H9 (cell line): ENCODE measurements around the gene NKAIN2. TPM values are rescaled to one million over a fixed set of nuclear protein-coding genes. Genes with fewer than 3 reads are reported as not detected.

ENCODE experiments used
- DNase-seq: peaks from one replicate; pipeline ENCODE4 v3.0.0-alpha.2; 2017
- H2AFZ ChIP-seq: one replicate; pipeline ENCODE4 v1.6.1; 2013; ENCODE audit warnings: mild to moderate bottlenecking, low read length, control low read depth, moderate library complexity
- H2AK5ac ChIP-seq: 2 replicates; pipeline ENCODE4 v1.6.1; 2013; ENCODE audit warnings: low read length, control low read depth, mixed read lengths; ENCODE audit not compliant: insufficient read length
- H2BK120ac ChIP-seq: one replicate; pipeline ENCODE4 v1.6.1; 2013; ENCODE audit warnings: low read depth, mild to moderate bottlenecking, low read length, control low read depth, inconsistent platforms; ENCODE audit not compliant: poor library complexity, severe bottlenecking
- H2BK12ac ChIP-seq: 2 replicates; pipeline ENCODE4 v1.6.1; 2013; ENCODE audit warnings: low read length, control low read depth, mixed read lengths, low read depth; ENCODE audit not compliant: insufficient read length
- H2BK15ac ChIP-seq: 2 replicates; pipeline ENCODE4 v1.6.1; 2013; ENCODE audit warnings: low read depth, low read length, control low read depth
- H2BK20ac ChIP-seq: one replicate; pipeline ENCODE4 v1.6.1; 2013; ENCODE audit warnings: low read depth, mild to moderate bottlenecking, low read length, control low read depth, inconsistent platforms; ENCODE audit not compliant: poor library complexity, severe bottlenecking
- H2BK5ac ChIP-seq: 2 replicates; pipeline ENCODE4 v1.6.1; 2013; ENCODE audit warnings: low read length, control low read depth, mixed read lengths; ENCODE audit not compliant: insufficient read length
- H3K14ac ChIP-seq: 2 replicates; pipeline ENCODE4 v1.6.1; 2013; ENCODE audit warnings: low read length, control low read depth; ENCODE audit not compliant: insufficient read depth
- H3K18ac ChIP-seq: 2 replicates; pipeline ENCODE4 v1.6.1; 2013; ENCODE audit warnings: low read depth, mild to moderate bottlenecking, mixed read lengths, low read length, control low read depth; ENCODE audit not compliant: insufficient read length
- H3K23ac ChIP-seq: 2 replicates; pipeline ENCODE4 v1.6.1; 2013; ENCODE audit warnings: low read length, control low read depth, mixed read lengths, low read depth; ENCODE audit not compliant: insufficient read length
- H3K23me2 ChIP-seq: 2 replicates; pipeline ENCODE4 v1.6.1; 2013; ENCODE audit warnings: low read depth, mild to moderate bottlenecking, mixed read lengths, low read length, control low read depth; ENCODE audit not compliant: insufficient read length, poor library complexity, severe bottlenecking
- H3K27ac ChIP-seq: 2 replicates; pipeline ENCODE4 v1.5.1; 2013; ENCODE audit warnings: low read length, control low read depth, mixed read lengths, low read depth; ENCODE audit not compliant: insufficient read length
- H3K27me3 ChIP-seq: 2 replicates; pipeline ENCODE4 v1.6.1; 2013; ENCODE audit warnings: low read length, control low read depth, inconsistent platforms; ENCODE audit not compliant: insufficient read depth
- H3K4ac ChIP-seq: 2 replicates; pipeline ENCODE4 v1.6.1; 2013; ENCODE audit warnings: low read depth, mild to moderate bottlenecking, control low read depth, inconsistent platforms, low read length, moderate library complexity
- H3K4me1 ChIP-seq: 2 replicates; pipeline ENCODE4 v1.6.1; 2013; ENCODE audit warnings: low read length, control low read depth, inconsistent platforms; ENCODE audit not compliant: insufficient read depth
- H3K4me2 ChIP-seq: 2 replicates; pipeline ENCODE4 v1.6.1; 2013; ENCODE audit warnings: low read length, control low read depth, mixed read lengths; ENCODE audit not compliant: insufficient read length, insufficient read depth
- H3K56ac ChIP-seq: 2 replicates; pipeline ENCODE4 v1.6.1; 2013; ENCODE audit warnings: low read depth, mild to moderate bottlenecking, mixed read lengths, low read length, control low read depth; ENCODE audit not compliant: insufficient read length
- H3K79me1 ChIP-seq: 2 replicates; pipeline ENCODE4 v1.6.1; 2013; ENCODE audit warnings: low read depth, mild to moderate bottlenecking, moderate library complexity, low read length, control low read depth, inconsistent platforms; ENCODE audit not compliant: insufficient read depth, poor library complexity, severe bottlenecking
- H3K79me2 ChIP-seq: 2 replicates; pipeline ENCODE4 v1.6.1; 2013; ENCODE audit warnings: low read length, control low read depth, inconsistent platforms; ENCODE audit not compliant: insufficient read depth
- H3K9ac ChIP-seq: 2 replicates; pipeline ENCODE4 v1.6.1; 2013; ENCODE audit warnings: low read length, control low read depth, mixed read lengths; ENCODE audit not compliant: insufficient read length; ENCODE audit errors: extremely low read depth
- H3K9me3 ChIP-seq: one replicate; pipeline ENCODE4 v1.6.1; 2013; ENCODE audit warnings: low read depth, low read length, inconsistent platforms; ENCODE audit not compliant: control insufficient read depth
- H3T11ph ChIP-seq: one replicate; pipeline ENCODE4 v1.6.1; 2013; ENCODE audit warnings: mild to moderate bottlenecking, low read length, control low read depth, inconsistent platforms
- H4K20me1 ChIP-seq: one replicate; pipeline ENCODE4 v1.6.1; 2013; ENCODE audit not compliant: control insufficient read depth, insufficient read length, insufficient read depth
- H4K5ac ChIP-seq: 2 replicates; pipeline ENCODE4 v1.6.1; 2013; ENCODE audit warnings: low read depth, mild to moderate bottlenecking, mixed read lengths, low read length, control low read depth; ENCODE audit not compliant: insufficient read length
- H4K8ac ChIP-seq: replicated peaks from 2 replicates; pipeline ENCODE4 v1.6.1; 2013; ENCODE audit warnings: low read length, control low read depth, mixed read lengths, low read depth; ENCODE audit not compliant: insufficient read length
- H4K91ac ChIP-seq: 2 replicates; pipeline ENCODE4 v1.6.1; 2013; ENCODE audit warnings: low read depth, mild to moderate bottlenecking, moderate library complexity, mixed read lengths, low read length, control low read depth; ENCODE audit not compliant: insufficient read length
- H3K27ac Mint-ChIP-seq, 3 experiments: 2 replicates in 2 of 3; 3 replicates in 1 of 3; pipeline ENCODE4 v1.8.0; 2020 to 2021; ENCODE audit warnings: mixed read lengths in 3 of 3, mild to moderate bottlenecking in 1 of 3, moderate library complexity in 1 of 3
- H3K27me3 Mint-ChIP-seq: 2 replicates; pipeline ENCODE4 v1.8.0; 2021; ENCODE audit warnings: low read depth, mild to moderate bottlenecking, moderate library complexity, mixed read lengths
- H3K36me3 Mint-ChIP-seq, 3 experiments: 2 replicates in 2 of 3; 3 replicates in 1 of 3; pipeline ENCODE4 v1.8.0; 2020 to 2021; ENCODE audit warnings: low read depth in 3 of 3, mixed read lengths in 3 of 3; ENCODE audit not compliant: insufficient read depth in 1 of 3
- H3K4me1 Mint-ChIP-seq, 2 experiments: 2 replicates each; pipeline ENCODE4 v1.8.0; 2020; ENCODE audit warnings: mixed read lengths in 2 of 2
- H3K4me3 Mint-ChIP-seq, 2 experiments: 2 replicates in 1 of 2; 3 replicates in 1 of 2; pipeline ENCODE4 v1.8.0; 2020 to 2021; ENCODE audit warnings: mild to moderate bottlenecking in 2 of 2, mixed read lengths in 2 of 2, moderate library complexity in 1 of 2
- H3K9me3 Mint-ChIP-seq, 2 experiments: 2 replicates in 1 of 2; 3 replicates in 1 of 2; pipeline ENCODE4 v1.8.0; 2020; ENCODE audit warnings: mild to moderate bottlenecking in 2 of 2, mixed read lengths in 2 of 2, moderate library complexity in 1 of 2
- CTCF ChIP-seq: fragments of 200-600 bp; sonication (generic); conservative IDR thresholded peaks from 3 replicates; pipeline ENCODE4 v1.8.0; 2021; ENCODE audit warnings: antibody characterized with exemption, mild to moderate bottlenecking
- WGBS: extraction: QIAGEN DNeasy Blood & Tissue Kit; methylation state at CpG from one replicate; pipeline ENCODE4 v1.1.7; 2013; ENCODE audit warnings: missing lambda C conversion rate, low lambda C conversion rate, mixed read lengths; ENCODE audit not compliant: insufficient read length; ENCODE audit errors: extremely low coverage; 5-methylcytosine and 5-hydroxymethylcytosine counted together
- total RNA-seq: library from RNA; stranded (reverse); gene quantifications from 2 replicates; pipeline ENCODE4 v1.2.1, GENCODE V29; 2021

The NKAIN2 gene
- total RNA-seq, 1 experiment from 2014 or later, result 0.17 TPM

DNA sequence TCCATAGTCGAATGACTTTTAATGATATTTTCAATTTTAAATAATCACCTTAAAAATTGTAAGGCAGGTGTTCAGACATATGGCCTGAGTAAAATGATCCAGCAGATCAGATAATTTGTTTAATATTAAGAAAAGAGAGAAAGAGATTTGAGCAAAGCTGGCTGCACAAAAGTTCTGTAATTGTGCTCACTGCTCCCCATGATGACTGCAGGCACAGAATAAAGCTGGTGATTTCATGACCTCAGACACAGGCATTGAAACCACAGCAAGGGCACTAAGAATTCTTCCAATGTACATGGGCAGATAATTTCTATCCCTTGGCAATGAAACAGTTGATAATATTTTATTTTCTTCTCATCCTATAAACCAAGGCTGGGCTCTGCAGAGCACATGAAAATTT lies 553.1 kb downstream of the NKAIN2 start:
- TF ChIP-seq CTCF, result no peak
- no peak overlapping the region for H3K4me3 Mint-ChIP-seq

More for the DNA sequence above, 553.1 kb downstream of the NKAIN2 start:
- no peaks in the 10 kb centered on the region for H3K4me1 ChIP-seq
- H3K9me3 Mint-ChIP-seq, result no peaks in the 10 kb centered on the region
- H3K27me3 ChIP-seq, result no peaks in the 10 kb centered on the region
- H3K79me2 ChIP-seq, result no peaks in the 10 kb centered on the region
- H2AFZ ChIP-seq, result no peak overlapping the region
- H3K23ac ChIP-seq, result no peak overlapping the region
- no peak overlapping the region for H3T11ph ChIP-seq
- H4K8ac ChIP-seq, result no peak overlapping the region
- H3K4ac ChIP-seq, result no peak overlapping the region
- H3K79me1 ChIP-seq, result no peaks in the 10 kb centered on the region
- no peaks in the 10 kb centered on the region for H3K9me3 ChIP-seq
- H3K9ac ChIP-seq, result no peak overlapping the region
- H3K36me3 Mint-ChIP-seq, result peaks cover 0 to 1% (median 0%) of the 10 kb centered on the region in 3 experiments; a peak in 2 of 7 replicates
- no peak overlapping the region for H2BK12ac ChIP-seq
- no peaks in the 10 kb centered on the region for H3K23me2 ChIP-seq
- H2BK20ac ChIP-seq, result no peak overlapping the region
- no peak overlapping the region for H4K5ac ChIP-seq
- no peak overlapping the region for H2AK5ac ChIP-seq
- no peak overlapping the region for H3K18ac ChIP-seq
- H4K91ac ChIP-seq, result no peak overlapping the region
- H3K27ac ChIP-seq, result no peak overlapping the region
- H3K56ac ChIP-seq, result no peak overlapping the region
- H2BK15ac ChIP-seq, result no peak overlapping the region
- H3K27me3 Mint-ChIP-seq, result no peaks in the 10 kb centered on the region
- WGBS, result no CpG with 5 or more reads among the region's 1 CpG
- no peak overlapping the region for H2BK5ac ChIP-seq
- no peak overlapping the region for H3K4me2 ChIP-seq
- no peak overlapping the region for H3K27ac Mint-ChIP-seq
- H4K20me1 ChIP-seq, result no peaks in the 10 kb centered on the region
- H3K4me1 Mint-ChIP-seq, result no peaks in the 10 kb centered on the region; a peak in 2 of 4 replicates
- H3K14ac ChIP-seq, result no peak overlapping the region
- no peak overlapping the region for H2BK120ac ChIP-seq
- DNase-seq, result no peak
